IPS DF 19.7 (cell line): Measurements from ENCODE around the gene GP9.

ENCODE experiments used
- DNase-seq: peaks from one replicate; pipeline ENCODE4 v3.0.0-alpha.2; 2013; ENCODE audit warnings: low read depth, low spot score

The GP9 gene

DNA sequence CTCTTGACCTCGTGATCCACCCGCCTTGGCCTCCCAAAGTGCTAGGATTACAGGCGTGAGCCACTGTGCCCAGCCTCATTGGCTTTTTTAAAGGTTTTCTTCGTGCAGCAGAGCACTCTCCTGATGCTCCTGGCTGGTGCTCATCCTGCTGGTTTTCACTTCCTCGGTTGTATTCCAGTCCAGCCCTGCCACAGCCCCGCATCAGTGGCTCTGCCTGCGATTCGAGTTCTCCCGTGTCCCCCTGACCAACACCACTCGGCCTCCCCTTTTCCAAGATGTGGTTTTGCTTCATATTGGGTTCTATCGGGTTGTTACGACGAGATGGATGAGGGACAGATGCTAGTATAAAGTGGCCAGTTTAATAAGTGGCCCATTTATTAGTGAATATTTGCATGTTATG lies 31.7 kb upstream of the GP9 start:
- no peak for DNase-seq

DNA sequence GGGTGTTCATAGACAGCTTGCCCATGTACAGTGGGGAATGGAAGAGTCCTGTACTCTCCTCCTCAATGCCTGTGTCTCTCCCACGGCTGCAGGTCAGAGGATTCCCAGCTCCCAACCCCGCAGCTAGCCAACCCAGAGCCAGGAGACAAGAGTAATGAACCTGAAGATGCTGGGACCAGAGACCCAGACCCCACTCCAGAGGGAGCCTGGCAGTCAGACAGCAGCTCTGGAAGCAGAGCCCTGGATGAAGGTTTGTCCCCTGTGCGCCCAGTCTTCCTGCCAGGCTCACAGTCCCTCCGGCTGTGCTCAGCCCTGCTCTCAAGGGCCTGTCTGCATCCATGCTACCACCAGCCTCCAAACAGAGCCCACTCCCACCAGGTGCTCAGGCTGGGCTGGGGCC lies 30.0 kb upstream of the GP9 start:
- no peak for DNase-seq

DNA sequence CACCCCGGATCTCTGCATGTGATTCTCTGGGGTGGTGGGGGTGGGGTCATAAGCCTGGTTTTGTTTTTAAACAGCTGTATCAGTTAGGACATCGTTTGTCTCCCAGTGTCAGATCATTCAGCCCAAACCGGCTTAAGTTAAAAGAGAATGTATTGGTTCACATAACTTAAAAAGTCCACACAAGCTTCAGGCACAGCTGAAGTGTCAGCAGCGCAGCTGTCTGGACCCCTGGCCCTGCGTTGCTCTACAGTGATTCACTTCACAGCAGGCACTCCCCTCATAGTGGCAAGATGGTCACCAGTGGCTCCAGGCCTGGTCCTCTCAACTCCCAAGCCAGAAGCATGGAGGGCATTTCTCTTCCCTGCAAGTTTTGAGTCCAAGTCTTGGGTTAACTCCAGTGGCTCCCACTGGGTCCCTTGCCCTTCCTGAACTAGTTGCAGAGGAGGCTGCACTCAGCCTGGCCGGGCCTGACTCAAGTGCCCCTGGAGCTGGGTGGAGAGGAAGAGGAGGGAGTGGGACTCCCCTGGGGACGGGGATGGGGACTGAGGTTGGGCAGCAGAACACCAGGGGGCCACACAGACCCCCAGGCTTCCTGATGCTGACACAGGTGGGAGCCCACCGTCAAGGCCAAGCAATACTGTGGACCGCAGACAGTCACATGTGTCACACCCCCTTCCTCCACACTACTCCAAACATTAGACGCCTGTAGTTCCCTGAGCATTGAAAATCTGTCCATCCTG lies 28.9 kb upstream of the GP9 start:
- DNase-seq = no peak

DNA sequence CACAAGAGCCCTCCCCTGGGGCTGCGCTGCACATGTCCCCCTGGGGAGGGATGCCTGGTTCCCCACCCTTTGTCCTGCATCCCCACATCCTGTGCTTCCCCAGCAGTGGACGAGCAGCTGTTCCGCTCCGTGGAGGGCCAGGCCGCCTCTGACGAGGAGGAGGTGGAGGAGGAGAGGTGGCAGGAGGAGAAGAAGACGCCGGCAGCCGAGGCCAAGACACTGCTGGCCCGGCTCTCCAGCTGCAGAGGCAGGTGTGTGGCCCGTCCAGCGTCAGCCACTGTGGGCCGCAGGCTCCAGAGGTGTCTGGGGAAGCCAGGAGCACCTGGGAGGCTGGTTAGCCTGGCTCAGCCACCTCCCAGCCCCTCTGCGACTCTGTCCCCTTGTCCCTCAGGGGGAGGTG lies 27.9 kb upstream of the GP9 start:
- no peak for DNase-seq

DNA sequence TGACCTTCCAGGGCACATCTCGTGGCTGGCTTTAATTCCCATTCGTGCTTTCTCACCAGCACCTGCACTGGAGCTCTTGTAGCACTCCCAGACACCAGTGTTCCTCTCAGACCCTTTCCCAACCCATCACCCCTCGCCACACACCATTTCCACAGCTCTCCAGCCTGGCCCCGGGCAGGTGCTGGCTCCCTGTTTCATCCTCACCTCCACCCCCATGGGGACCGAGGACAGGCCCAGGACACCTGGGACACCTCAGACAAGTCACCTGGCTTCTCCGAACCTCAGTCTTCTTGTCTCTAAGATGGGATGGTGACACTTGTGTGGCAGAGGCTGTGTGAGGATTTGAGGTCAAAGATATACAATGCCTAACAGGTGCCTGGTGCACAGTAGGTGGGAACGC lies 27.4 kb upstream of the GP9 start:
- no peak for DNase-seq

DNA sequence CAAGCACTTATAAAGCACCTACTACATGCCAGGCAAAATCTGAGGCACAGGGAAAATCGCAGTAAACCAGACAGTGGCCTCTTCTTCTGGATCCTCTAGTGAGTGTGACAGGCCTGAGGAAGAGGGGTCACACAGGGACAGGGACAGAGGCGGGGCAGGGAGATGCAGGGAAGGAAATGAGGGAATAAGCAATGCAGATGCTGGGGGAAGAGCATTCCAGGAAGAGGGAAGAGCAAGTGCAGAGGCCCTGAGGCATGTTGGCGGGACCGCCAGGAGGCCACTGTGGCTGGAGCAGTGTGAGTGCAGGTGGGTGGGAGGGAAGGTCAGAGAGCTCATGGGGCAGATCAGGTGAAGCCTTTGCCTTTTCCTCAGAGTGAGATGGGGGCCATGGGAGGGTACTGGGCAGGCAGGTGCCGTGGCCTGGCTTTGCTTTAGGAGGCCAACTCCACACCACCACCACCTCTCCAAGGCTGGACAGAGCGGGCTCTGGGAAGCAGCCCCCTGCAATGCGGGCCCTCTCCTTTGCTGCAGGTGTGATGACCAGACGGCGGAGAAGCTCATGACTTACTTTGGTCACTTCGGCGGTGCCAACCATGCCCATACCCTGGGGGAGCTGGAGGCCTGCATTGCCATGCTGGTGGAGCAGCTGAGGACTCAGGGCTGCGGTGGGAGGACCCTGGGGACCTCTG lies 26.8 kb upstream of the GP9 start:
- no peak for DNase-seq

DNA sequence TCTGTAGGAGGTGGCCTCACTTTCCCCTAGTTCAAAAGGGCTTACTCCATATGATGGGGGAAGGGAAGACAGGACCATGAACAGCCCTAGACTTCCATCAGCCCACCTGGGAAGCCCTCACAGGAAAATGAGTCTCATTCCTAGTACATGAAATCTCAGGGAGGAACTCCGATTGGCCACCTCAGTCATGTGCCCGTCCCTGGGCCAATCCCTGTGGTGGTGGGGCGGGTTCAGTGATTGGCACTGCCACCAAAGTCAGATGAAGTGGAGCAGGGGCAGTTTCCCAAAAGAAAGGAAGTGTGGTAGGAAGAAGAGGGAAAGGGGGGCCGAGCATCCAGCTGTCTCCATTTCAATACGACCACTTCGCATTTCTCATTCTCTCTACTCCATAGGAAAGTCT lies 25.9 kb upstream of the GP9 start:
- DNase-seq = no peak

DNA sequence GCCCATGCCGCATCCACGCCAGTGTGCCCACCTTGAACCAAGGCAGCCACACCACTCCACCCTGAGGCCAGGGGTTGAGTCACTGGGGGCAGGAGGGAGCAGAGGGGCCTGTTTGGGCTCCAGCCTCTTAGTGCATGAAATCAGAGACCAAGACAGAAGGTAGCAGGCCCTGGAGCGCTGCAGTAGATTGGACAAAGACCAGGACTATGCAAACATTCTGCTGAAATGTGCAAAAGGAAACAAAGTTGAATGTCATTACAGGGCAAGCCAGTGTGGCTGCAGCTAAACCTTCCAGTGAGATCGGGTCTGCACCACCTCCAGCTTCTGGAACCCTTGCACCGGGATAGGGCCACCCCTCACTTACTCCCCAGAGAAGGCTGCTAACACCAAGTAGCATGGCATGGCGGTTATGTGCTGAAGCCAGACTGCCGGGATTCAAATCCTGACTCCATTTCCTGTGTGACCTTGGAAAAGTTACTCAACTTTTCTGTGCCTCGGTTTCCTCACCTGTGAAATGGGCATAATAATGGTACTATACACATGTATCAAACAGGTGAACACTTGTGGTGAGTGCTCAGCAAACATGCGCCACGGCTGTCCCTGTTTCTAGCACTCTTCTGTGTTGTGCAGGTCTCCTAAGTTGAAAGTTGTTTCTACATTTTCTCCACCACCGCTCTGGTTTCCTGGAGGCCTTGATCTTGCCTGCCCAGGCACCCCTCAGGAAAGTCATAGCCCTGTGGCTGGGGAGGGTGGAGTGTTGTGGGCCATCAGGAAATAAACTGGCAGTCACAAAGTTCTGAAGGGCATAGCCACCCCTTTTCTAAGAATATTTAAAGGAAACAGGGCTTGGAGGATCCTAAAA lies 25.0 kb upstream of the GP9 start:
- DNase-seq = no peak

DNA sequence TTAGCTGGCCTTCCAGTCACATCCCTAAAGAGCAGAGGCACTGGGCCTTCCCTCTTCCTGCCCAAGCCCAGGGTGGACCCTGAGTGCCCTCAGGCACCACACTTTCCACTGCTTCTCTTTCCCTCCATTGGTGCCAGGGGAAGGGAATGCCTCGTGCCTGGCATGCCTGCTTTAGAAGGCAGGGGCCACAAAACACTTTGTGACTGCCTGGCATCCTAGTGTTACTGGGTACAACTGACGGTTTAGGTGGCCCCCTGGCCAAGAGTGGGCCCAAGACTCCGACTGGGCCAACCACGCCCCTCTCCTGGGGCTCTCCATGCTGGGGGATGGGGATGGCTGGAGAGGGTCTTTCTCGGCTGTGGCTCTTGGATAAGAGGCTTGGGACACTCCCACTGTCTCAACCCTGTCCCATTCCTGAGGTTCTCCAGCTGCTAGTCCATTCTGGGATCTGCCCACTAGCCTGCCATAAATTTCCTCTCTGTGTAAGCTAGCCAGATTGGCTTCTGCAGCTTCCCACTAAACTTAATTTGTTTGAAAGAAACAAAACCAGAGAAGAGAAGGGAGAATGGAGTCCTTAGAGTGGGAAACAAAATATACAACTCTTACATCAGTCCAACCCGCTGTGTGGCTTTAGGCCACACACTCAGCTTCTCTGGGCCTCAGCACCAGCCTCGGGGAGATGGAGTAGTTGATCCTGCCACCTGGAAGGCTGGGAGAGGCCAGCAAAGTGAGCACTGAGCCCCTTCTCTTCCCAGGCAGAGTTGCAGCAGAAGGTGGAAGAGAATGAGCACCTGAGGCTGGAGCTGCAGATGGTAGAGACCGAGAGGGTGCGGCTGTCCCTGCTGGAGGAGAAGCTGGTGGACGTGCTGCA lies 24.1 kb upstream of the GP9 start:
- DNase-seq = no peak

DNA sequence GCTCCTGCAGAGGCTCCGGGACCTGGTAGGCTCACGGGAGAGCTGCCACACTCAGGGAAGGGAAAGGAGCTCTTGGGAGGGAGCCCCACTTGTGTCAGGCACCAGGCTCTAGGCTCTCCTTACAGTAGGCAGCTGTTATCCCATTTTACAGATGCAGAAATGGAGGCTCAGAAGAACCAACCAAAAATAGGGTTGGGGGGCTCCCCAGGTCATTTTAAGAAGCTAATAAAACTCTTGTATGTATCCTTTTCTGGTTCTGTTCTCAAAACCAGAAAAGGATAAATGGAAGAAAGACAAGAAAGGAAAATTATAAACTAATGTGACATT lies 23.5 kb upstream of the GP9 start:
- DNase-seq = no peak

DNA sequence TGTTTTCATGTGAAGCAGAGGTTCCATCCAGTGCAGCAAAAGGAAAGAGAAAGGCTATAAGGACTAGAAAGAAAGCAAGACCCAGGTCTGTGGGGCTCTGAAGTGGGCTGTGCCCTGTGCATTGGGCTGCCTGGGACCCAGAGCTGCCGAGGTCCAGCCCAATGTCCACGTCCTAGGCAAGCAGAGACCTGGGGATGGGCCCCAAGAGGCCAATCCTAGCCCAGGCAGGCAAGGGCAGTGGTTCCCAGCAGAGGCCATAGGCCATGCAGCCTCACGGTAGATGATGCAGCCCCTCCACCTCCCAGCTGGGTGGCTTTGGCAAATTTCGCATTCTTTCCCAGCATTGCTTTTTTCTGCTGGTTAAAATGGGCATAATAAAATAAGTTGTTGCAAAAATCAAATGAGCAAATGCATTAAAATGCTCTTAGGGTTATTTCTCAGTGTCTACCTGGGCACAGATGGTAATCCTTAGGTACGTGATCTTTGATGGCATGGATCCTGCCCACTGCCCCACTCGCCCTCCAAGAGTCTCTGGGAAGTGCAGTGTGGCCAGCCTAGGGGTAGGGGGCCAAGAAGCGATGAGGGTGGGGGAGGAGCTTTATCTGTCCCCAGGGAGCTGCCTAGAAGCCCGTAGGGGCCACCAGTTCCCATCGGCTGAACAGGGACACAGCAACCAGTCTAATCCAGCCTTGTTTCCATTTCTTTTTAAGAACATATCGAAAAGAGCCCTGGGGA lies 22.3 kb upstream of the GP9 start:
- DNase-seq = no peak

DNA sequence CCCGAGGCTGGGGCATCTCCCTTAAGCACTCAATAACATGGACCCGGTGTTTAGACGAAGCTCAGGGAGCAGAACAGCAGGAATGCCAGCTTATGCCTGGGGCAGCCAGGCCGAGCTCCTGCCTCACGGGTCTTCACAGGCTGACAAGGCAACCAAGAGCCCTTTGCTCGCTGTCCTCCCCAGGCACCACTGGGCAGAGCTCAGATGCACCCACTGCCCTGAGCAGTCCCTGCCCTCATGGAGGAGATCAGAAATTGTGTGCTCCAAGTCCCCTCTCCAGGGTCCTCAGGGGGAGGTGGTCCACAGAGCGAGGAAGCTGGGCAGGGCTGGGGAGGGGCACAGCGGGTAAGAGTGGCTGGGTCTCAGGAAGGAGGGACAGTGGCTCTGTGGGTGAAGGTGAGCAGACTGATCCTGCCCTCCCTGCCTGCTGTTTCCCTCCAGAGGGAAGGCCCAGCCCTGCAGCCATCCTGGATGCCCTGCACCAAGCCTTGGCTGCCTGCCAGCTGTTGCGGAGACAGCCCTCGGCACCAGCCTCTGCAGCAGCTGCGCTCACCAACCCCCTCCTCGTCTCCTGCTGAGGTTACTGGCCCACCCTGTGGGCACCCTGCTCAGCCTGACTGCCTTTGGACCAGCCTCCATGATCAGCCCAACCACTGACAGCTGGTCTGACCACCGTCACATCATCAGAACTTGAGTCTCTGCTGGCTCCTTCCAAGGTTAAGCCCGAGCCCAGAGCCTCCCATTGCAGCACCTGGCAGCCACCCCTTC lies 21.1 kb upstream of the GP9 start:
- no peak for DNase-seq

DNA sequence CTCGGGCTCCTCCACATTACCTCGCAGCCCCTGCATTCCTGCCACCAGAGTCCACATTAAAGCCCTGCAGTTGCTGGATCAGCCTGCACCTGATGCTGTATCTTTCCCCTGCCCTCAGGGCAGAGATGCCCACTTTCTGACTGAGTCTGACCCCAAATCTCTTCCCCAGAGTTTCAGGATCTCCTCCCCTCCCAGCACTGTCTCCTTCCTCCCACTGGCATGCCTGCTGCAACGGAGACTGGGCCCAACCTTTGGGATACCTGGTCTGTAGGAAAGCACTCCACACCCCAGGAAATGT lies 20.6 kb upstream of the GP9 start:
- no peak for DNase-seq

DNA sequence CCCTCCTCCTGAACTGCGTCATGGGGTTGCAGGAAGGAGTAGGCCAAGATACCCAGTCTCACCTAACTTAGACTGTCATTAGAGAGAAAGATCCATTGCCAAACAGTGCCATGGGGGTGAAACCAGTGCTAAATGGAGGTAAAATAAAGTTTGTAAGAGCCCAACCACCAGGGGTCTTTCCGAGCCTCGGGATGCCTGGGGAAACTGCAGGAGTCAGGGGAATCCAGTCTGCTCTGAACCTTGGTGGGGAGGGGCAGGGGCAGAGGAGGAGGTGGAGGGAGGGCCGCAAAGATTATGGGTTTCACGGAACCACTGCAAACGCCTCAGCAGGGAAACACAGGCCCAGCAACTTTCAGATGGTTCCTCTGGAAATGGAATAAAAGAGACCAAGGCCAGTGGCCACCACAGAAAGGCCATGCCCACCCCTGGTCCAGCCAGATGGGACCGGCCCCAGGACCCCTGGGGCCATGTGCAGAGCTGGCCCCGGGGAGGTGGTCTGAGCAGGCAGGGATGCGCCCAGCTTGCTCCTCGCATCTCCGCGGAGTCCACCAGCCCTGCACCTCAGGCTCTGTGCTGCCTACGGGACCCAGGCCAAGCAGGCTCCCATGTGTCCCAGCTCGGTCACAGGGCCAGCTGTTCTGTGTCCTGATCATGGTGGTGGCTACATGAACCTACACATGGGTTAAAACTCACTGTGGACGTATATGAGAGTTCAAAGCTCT lies 19.8 kb upstream of the GP9 start:
- no peak for DNase-seq

DNA sequence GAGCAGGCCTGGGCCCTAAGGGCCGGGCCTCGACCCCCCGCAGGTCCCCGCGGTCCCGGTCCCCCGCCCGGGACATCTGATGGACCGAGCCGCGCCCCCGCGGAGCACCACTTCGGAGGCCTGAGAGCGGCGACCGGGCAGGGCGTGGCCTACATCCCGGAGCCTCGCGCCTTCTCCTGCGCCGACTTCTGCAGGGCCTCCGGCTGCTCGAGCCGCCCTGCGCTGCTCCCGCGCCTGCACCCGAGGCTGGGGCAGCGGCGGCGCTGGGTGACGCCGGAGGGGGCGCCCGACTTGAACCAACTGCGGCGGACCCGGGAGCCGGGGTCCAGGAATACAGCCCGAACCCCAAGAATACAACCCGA lies 14.9 kb upstream of the GP9 start:
- DNase-seq = no peak

DNA sequence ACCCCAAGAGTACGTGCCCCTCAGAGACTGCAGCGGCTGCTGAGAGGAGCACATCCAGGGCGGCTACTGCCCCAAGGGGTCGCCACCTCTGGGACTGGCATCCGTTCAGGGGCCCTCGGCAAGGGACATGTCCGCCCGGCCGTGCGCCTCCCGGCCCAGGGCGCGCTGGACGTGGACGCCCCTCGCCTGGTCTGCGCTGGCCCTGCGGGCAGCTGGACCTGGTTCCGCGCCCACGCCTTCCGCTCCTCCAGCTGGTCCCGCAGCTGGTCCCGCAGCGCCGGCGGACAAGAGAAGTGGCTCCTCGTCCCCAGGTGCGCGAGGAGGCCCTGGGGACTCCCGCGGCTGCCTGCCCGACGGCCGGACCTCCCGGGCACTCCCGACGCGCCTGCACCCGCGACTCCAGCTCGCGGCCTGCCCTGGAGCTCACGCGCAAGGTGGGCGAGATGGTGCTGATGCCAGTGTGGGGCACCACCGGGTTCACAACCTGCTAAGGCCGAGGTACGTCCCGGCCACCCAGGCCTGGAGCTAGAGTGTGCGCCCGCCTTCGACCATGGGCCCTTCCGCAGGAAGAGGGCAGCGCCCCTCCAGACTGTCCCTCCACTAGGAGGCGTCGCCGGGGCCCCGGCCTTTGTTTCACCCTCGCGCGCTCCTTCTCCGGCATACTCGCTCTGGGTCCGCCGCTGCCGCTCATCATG lies 14.4 kb upstream of the GP9 start:
- no peak for DNase-seq

DNA sequence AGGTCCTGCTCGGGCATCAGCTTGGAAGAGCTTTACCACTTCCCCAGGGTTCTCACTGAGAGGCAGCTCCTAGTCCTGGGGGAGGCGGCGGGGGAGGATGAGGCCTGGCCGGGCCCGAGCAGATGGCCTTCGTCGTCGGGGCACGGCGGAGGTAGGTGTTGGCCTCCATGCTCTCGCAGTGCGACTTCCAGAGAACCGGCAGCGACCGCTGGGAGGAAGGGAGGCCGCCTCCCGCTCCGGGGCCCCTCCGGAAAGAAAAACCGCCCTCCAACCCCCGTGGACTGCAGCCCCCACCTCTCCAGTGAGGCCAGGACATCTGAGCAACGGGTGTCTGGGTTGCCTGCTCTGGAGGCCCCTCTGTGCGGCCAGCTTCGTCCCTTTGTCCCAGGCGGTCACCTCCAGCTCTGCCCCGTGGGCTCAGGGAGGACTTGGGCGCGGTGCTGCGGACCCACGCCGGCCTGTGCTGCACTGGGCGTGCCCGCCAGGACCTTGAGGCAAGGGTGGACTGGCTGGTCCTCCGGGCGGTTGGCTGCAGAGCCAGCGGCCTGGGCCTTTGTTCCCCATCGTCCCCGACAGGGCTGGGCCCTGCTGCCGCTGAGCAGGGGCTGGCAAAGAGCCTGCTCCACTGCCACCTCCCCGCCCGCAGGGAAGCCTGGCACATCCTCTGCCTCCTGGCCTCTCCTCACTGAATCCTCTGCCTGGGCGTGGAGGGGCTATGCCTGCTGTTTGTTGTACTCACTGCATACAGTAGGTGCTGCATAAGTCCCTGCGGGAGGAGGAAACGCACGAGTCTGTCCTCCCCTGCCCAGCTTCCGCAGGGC lies 13.6 kb upstream of the GP9 start:
- no peak for DNase-seq

DNA sequence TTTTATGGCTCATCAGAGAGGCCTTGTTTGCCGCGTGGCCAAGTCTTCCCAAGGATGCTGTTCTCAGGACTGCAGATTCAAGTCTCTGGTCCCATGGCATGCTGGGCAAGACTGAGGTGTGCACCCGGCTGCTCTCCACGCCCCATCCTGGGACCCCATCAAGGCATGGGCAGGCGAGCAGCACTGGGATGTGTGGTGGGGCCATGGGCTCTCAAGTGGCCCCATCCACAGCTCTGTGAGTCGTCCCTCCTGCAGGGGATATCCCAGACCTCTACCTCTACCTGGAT lies 13.1 kb upstream of the GP9 start:
- DNase-seq = no peak
